NCI-H1694 treated with DMSO at 0.1 percent for 48 hours (cell line): Measurements from ENCODE around the gene VEGFA.

Experiments used
- DNase-seq: peaks from one replicate; lab custom pipeline; 2025; lab: John Stamatoyannopoulos, UW

The VEGFA gene

DNA sequence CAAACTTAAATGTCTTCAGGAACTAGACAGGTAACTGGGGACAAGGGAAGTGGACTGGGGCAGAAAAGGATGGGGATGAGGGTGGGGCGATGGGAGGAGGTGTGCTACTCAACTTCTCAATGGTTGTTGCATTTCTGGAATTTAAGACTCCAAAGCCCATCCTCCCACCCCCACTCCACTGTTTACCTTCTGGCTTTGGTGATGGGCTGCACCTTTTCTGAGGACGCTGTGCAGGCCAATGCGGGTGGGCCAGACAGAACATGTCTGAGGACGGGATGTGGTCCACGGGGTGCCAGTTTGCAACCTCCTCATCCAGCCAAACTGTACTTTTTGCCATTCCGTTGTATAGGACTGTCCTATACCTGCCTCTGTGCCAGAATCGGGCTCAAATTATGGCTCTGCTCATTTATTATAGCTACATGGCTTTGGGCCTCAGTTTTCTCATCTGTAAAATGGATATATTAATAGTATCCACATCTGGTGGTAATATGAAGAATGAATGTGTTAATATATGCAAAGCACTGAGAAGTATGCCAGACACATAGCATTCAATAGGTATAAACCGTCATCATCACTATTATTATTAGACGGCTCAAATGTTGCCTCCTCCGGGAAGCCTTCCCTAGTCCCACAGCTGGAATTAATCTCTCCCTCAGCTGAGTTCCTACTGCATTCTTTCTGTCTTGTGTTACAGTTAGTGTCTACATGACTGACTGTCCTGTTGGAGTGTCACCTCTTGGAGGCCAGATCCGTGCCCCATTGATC lies 31.0 kb upstream of the VEGFA start:
- no peak for DNase-seq

DNA sequence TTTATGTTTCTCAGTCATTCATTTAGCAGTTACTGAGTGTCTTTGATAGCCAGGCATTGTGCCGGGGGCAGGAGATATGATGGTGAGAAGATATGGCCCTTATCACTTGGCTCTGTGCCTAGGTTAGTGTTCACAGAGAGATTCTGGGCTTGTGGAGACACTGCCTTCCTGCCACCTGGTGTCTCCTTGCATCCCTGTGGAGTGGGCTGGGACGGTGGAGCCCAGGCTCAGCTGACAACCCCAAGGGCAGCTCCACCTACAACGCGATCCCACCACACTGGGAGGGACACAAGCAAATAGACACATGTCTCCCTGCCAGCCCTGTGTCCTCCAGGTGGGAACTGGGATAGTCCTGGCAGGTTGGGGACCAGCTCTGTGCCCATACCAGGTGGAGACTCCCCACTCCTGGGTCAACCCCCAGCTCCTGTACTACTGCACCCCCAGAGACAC lies 30.3 kb upstream of the VEGFA start:
- no peak for DNase-seq

DNA sequence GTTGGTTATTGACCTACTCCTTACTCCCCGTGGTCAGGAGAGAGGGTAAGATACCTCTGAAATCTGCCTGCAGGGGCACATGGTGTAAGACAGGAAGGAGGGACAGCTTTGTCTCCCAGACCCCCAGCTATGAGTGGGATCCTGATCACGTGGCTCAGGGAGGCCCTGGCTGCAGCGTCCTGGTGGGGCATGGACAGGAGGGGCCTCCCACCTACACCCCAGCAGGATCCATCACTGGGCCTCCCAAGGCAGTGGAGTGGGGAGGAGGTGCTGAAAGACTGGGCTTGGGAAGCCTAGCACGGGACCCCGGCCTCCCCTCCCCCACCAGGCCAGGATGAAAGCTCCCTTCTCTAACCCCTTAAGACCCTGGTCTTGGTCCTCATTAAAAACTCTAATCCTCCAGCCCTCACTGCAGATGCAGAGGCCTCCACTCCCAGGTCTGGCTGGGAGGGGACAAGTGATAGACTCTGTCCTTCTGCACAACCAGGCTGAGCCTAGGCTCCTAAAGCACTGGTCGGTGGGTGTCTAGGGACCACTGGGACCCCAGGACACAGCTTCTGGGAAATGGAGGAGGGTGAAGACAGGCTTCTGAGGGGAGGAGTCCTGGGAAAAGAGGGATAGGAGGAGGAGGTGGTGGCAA lies 29.6 kb upstream of the VEGFA start:
- no peak for DNase-seq

DNA sequence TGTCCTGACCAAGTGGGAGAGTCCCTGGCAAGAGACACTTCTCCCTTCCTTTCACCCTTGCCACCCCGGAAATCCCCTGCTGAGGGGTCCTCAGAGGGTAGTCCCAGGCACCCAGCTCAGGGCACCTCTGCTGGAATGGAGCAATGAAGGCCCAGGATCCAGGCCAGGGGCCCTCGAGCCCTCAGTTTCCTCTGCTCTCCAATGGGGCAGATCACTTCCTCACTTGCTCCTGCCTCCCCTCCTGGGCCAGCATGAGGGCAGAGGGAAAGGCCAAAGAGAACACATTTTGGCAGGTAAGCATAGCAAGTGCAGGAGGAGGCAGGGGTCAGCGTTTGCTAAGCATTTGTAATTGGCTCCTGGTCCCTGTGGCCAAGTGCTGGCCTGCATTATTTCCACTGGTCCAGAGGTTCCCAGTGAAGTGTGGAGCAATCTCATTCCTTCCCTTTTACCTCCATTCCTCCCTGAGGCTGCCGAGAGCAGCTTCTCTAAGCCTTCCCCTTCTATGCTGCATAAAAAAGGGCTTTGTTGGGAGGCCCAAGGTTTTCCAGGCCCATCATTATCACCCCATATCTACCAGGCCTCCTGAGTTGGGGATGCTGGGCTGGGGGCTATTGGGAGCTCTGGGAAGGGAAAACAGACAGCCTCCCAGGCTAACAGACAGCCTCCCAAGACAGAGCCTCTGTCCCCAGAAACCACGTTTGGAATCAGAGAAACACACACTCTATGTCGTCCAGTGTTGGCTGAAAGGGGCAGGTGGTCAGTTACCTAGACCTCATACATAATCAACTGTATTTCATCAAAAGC lies 28.8 kb upstream of the VEGFA start:
- DNase-seq: no peak

DNA sequence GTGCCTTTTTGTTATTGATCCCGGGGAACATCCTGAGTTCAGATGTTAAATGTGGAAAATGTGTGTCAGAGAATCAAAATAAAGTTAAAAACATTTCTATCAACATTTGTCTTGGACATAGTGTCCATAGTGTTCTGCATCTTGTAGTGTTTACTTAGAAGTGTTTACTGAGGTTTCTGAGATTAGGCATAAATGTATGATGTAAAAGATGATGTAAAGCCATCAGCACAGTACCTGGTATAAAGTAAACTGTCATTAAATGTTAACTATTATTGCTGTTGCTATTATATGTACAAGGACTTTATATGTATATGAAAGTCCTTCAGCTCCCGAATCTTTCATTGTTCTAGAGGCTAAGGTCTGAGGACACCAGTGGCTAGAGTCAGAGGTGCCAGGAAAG lies 28.2 kb upstream of the VEGFA start:
- no peak for DNase-seq

DNA sequence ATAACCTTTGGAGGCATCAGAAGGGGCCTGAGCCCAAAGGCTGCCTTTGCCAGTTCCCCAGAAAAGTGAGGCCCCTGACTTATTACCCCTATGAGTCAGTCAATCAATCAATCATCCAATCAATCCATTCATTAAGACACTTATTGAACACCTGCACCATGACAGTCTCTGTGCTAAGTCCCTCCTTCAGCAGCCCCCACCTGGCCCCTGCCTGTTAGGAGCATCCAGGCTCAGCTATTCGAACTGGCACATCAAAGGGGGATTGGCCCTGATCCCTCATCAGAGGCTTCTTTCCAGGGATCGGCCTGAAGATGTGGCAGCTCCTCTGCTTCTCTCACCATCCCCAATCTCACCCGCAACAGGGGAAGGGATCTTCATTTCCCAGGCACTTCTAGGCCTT lies 27.7 kb upstream of the VEGFA start:
- no peak for DNase-seq

DNA sequence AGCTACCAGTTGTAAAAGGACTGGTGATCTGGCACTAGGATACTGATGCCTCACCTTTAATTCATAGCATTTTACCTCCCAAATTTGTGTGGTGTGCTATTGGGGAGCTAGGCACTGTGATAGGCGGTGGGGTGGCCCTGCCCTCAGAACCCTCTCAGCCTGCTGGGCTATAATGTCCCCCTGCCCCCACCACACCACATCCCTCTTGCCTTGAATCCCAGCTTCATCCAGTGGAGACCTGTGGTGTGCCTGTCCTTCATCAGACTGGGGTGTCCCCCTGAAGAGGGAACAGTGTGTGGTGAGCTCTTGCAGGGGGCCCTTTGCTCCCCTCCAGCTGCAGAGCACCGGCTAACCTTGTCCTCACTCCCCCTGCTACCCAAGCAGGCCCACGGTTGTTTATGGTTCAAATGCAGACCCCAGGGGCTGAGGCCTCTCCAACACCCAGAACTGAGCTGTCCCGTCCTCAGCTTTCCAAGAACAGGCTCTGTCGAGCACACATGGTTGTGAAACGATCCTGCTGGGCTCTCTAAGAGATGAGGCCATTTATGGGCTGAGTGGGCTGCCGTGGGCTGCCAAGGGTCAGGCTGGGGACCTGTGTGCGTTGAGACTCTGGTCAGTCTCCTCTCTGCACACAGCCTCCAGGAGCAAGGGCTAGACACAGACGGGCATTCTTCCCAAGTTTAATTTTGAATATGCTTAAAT lies 26.9 kb upstream of the VEGFA start:
- DNase-seq: no peak

DNA sequence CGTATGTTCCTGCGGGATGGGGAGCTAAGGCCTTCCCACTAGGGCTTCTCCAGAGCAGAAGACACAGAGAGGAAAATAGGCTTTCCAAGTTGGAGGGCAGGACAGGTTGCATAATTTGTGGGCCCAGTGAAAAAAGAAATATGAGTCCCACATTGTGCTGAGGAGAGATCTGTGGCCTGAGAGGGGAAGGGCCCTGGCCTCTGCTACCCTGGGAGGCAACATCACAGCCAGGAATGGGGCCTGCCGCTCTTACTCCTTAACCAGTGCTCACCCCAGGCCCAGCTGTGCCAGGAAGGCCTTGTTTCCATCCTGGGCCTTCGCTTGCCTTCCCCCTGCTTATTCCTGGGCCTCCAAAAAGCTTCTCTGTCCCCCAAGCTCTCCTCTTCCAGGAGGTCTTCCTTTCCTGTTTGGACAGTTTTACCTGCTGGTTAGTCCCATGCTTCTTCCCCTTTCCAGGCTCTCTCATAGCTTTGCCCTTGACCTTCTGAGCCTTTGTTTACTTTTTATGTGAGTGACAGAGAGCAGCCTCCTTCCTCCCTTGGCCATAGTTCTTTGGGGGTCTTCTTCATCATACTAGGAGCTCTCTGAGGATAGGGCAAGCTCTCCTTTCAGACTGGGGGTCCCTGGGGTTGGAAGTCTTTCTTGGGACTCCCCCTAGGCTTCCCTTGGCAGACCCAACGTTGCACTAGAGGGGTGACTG lies 26.2 kb upstream of the VEGFA start:
- no peak for DNase-seq

DNA sequence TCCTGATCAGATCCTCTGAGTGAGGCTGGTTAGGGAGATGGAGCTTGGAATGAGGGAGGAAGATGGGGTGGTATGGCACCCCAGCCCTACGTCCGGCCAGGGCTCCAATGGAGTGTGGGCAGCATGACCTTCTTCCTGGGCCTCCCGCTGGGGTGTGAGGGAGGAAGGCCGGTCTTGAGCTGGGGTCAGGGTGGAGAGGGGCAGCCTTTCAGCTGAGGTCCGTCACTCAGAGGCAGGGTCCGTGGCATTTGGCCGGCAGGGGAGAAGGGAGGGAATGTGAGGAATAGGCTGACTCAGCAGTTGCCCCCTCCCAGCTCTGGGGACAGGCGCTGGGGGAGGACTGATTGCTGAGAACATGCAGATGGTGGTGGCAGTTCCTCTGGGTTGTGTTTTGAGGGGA lies 25.5 kb upstream of the VEGFA start:
- no peak for DNase-seq

DNA sequence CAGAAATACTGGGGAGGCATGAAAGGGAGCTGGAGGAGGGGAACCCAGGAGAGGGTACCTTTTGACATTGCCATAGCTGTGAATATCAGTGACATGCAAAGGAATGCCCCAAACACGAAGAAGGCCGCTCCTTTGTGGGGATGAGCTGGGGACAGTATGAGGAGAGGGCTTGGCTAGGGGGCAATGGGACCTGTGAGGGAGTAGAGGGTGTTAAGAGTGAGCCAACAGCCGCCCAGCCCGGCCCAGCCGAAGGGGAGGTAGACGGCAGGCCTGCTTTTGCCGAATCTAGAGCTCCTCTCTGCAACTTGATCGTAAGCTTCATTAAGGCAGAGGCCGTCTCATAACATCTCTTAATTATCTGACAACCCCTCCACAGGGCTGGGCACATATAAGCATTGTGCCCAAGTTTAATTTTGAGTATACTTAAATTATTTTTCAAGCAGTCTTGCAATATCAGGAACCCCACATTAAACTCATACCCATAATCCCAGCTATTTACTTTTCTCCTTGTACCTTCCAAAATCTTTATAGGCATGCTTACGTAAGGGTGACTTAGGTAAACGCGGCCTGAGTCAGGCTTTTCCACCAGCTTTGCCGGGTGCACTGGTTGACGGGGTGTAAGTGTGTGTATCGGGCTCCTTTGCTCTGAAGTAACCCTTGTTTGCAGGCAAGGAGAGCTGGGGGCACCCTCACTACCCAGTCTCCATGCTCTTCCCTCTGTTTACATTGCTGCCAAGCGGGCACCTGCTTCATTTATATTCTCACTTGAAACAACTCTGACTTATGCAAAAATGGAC lies 24.9 kb upstream of the VEGFA start:
- DNase-seq: no peak

DNA sequence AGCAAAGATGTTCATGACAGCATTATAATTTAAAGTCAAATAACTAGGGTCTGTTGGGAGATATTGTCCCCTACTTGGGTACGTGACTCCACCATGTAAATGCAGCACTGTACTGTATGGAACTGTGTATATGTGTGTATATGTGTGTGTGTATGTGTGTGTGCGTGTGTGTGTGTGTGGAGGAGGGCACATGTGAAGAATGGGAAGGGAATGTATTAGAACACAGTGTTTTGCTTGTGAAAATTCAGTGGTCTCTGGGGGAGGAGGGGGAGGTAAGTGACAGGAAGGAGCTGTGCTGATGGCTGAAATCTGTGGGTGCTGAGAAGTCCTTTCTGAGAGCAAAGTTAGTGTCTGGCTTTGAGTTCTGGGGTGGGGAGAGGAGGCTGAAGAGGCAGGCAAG lies 23.9 kb upstream of the VEGFA start:
- DNase-seq: no peak

DNA sequence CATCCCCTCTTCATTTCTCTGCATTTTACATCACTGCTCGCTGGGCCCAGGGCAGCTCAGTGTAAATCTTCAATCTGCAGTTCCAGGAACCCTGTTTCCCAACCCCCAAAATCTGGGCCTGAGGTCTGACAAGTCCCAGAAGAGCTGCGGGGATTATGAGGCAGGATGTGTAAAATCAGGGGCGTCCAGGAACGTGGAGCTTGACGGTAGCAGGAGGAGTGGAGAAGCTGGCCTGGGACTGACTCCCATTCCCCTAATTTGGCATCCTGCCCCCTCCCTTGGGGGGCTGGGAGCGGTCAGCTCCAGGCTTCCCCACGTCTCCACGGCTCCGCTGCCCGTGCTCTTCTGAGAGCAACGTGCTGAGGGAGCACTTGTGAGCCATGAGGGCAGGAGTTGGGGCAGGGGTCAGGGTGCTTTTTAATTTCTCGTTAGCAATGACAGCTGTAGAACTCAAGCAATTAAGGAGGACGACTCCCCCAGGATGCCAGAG lies 23.4 kb upstream of the VEGFA start:
- DNase-seq: no peak

DNA sequence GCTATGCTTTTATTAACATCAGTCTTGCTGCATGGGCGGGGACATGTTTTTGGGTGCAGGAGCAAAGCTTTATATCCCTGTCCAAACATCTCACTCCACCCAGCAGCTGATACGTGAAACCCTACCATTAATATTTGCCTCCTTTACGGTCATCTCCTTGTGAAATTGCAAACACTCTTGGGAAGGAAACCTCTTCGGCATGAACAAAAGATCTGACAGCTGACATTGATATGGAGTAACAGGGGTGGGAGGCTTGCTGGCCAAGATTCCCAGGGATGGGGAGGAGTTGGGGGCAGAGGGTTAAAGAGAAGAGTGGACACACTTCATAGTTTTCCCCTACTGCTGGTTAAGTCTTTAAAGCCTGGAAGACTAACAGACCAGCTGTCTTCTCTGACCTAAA lies 22.2 kb upstream of the VEGFA start:
- no peak for DNase-seq

DNA sequence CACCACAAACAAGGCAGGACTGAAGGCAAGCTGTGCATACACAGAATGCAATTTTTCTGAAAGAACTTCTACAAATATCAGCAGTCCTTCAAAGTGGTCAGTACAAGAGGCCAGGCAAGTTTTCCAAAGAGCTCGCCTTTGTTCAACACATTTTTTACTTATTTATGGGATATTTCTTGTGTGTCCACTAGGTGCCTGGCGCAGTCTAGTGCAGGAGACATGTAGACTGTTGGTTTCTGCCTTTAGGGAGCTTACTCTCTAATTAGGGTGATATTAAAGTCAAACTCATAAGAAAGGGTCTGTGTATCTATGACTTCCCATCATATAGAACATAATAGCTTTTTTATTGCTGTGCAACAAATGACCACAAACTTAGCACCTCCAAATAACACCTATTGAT lies 21.2 kb upstream of the VEGFA start:
- DNase-seq: no peak

DNA sequence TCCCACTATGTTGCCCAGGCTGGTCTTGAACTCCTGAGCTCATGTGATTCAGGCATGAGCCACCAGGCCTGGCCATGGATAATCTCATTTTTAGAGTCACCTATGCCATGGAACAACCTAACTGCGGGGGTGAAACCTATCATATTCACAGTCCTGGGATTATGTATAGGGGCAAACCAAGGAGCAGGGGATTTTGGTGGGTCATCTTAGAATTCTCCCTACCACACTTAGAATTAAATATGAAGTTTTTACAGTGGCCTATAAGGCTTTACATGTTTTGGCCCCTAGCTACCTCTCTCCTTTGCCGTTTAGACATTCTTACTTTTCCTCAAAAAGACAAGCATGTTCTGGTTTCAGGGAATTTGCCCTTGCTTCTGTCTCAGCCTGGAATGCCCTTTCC lies 20.6 kb upstream of the VEGFA start:
- DNase-seq: no peak

DNA sequence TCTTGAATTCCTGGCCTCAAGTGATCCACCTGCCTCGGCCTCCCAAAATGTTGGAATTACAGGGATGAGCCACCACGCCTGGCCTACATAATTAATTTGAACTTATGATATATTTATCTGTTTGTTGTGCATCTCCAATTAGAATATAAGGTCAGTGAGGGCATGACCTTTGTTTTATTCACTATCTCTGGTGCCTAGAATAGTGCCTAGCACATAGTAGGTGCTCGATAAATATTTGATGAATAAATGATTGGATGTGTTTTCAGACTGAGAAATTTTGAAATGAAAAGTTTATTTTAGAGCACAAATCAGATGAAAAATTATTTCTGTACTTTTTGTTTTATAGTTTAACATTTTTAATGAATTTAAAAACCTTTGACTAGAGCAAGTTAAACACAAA lies 19.4 kb upstream of the VEGFA start:
- no peak for DNase-seq

DNA sequence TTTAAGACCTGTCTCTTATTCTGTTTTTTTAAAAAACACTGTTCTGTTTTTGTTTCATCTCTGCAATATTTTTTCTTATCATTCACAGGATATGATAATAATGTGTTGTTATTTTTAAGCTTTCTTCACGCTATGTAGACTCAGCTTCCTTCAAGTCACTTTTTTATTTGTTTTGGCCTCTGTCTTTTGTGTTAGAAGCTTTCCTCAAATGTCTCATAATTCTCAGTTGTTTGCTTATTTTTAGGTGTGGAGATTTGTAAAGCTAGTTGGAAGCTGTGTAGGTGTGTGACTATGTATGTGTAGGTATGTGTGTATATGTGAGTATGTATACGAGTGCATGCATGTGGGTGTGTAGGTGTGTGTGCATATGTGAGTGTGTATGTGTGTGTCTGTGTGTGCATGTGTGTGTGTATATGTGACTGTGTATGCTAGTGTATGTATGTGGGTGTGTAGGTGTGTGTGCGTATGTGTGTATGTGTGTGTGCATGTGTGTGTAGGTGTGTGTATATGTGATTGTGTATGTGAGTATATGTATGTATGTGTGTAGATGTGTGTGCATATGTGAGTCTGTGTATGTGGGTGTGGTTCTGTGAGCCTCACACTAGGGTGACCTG lies 16.3 kb upstream of the VEGFA start:
- no peak for DNase-seq

DNA sequence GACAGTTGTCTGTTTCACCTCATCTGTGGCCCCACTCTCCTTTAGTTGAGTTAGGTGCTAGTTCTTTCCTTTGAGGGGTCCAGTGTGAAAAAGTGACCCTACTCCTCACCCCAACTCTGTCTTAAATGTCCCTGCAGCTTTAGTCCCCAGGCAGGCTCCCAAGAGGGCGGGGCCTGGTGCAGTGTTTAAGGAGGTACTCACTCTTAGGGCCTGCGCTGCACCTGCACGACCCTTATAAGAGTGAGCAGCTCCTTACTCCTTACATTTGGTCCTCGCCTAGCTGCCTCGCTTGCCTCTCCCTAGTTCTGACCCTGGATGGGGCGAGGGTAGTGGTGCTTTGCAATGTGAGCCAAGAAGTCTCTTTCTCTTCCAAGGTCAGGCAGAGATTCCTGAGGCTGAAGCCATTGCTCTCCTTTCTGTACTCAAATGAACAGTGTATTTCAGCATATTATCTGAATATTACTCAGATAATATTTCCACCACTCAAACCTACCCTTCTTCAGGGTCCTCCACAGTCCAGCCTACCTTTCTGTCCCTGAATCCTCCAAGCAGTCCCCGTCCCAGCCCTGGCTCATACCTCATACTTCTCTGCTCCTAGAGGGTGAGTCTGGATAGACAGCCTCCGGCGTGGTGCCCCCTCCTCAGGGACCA lies 11.9 kb upstream of the VEGFA start:
- no peak for DNase-seq

DNA sequence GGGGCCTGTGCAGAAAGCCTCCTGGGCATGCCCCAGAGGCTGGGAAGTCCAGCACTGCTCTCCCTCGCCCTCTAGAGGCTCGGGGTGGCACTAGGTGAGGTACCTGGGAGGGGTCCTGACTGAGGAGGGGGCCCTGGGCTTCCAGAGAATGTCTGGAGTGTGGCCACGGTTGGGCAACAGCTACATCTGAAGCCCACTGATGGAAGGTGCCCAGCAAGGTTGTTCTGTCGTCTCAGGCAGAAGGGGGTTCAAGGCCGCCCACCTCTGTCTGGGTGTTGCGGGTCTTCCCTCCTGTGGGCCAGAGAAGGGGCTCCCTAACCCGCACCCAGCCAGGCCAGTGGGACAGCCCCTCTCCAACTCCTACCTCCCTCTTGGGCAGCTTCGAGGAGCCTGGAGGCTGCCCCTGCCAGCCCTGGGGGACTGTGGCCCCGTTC lies 11.4 kb upstream of the VEGFA start:
- DNase-seq: no peak
